OCI-LY3 (cell line): ENCODE data around the gene C12orf56.
"Not testable (repeated sequence)": the region's sequence is repeated elsewhere in the genome, so short reads cannot be mapped to it uniquely, and the experiment has no call there.

ENCODE experiments used
- H2AFZ ChIP-seq: fragments of 200-600, 300-600 bp; shearing (Covaris generic); 2 replicates; pipeline ENCODE4 v1.6.0; 2014; ENCODE audit warnings: antibody characterized with exemption, low read depth, low read length
- H3K27ac ChIP-seq: fragments of 200-600, 300-600 bp; sonication (generic); 2 replicates; pipeline ENCODE4 v1.5.1; 2014; ENCODE audit warnings: mild to moderate bottlenecking, low read length, moderate library complexity, mixed read lengths
- H3K27me3 ChIP-seq: fragments of 200-600, 300-600 bp; sonication (generic); 2 replicates; pipeline ENCODE4 v1.6.1; 2014; ENCODE audit warnings: low read depth, low read length, mixed read lengths
- H3K36me3 ChIP-seq: fragments of 200-600, 300-600 bp; sonication (generic); replicated peaks from 2 replicates; pipeline ENCODE3; 2014; ENCODE audit warnings: low read depth, low read length, mixed read lengths
- H3K4me1 ChIP-seq: fragments of 300-600, 200-600 bp; sonication (generic); 2 replicates; pipeline ENCODE4 v1.6.1; 2014; ENCODE audit warnings: low read length, mixed read lengths
- H3K4me2 ChIP-seq: fragments of 200-600, 300-600 bp; sonication (generic); 2 replicates; pipeline ENCODE4 v1.6.1; 2014; ENCODE audit warnings: low read length, mixed read lengths
- H3K4me3 ChIP-seq: fragments of 300-600, 200-600 bp; sonication (generic); 2 replicates; pipeline ENCODE4 v1.5.1; 2014; ENCODE audit warnings: antibody characterized with exemption, mild to moderate bottlenecking, low read length, moderate library complexity
- H3K79me2 ChIP-seq: fragments of 300-600, 200-600 bp; shearing (Covaris generic); 2 replicates; pipeline ENCODE4 v1.6.1; 2014; ENCODE audit warnings: mild to moderate bottlenecking, low read length, mixed read lengths
- H3K9ac ChIP-seq: fragments of 300-600, 200-600 bp; shearing (Covaris generic); 2 replicates; pipeline ENCODE4 v1.6.0; 2014; ENCODE audit warnings: mild to moderate bottlenecking, low read length, moderate library complexity
- H3K9me3 ChIP-seq: fragments of 200-600, 300-600 bp; shearing (Covaris generic); 2 replicates; pipeline ENCODE4 v1.6.1; 2014; ENCODE audit warnings: low read length, mixed read lengths; ENCODE audit not compliant: insufficient read depth
- H4K20me1 ChIP-seq: fragments of 200-600, 300-600 bp; sonication (generic); 2 replicates; pipeline ENCODE4 v1.6.1; 2016; ENCODE audit warnings: low read length, mixed read lengths; ENCODE audit not compliant: insufficient read depth
- EZH2phosphoT487 ChIP-seq: fragments of 200-600 bp; shearing (Covaris generic); IDR thresholded peaks from 2 replicates; pipeline ENCODE4 v1.6.1; 2018; ENCODE audit warnings: antibody characterized with exemption, mixed run types, low read depth
- TF ChIP-seq, protein P1 (sequence below): fragments of 200-600, 300-600 bp; sonication (generic); IDR thresholded peaks from 2 replicates; pipeline ENCODE4 v1.5.1; 2014; ENCODE audit warnings: antibody characterized with exemption, low read length, low read depth

The C12orf56 gene

DNA sequence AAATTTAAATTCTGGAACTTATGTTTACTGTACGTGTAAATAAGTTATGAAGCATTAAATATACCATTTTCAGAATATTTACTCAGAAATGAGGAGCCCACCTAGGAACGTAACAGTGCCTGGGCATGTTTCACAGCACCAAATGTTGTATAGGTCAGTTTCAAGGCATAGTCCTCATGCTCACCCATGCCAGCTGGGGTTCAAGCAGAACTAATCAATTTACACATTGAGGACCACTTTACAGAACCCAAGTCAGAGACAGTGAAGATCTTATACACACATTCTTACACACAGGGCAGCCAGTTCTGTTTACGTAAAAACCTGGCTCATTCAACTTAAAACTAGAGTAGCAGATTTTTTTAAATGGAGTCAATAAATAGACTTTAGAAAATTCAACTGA, 170.5 kb downstream of the C12orf56 start:
- peaks cover 5% of the 10 kb centered on the region for H3K36me3 ChIP-seq
- no peak overlapping the region for H3K27ac ChIP-seq
- no peak for TF ChIP-seq EZH2phosphoT487
- H3K4me1 ChIP-seq, result peaks cover 27% of the 10 kb centered on the region
- no peaks in the 10 kb centered on the region for H3K9me3 ChIP-seq
- no peaks in the 10 kb centered on the region for H3K27me3 ChIP-seq
- no peak overlapping the region for H2AFZ ChIP-seq
- no peaks in the 10 kb centered on the region for H4K20me1 ChIP-seq
- peaks cover 27% of the 10 kb centered on the region for H3K79me2 ChIP-seq
- no peak overlapping the region for H3K9ac ChIP-seq
- H3K4me2 ChIP-seq, result no peak overlapping the region
- H3K4me3 ChIP-seq, result no peak overlapping the region

DNA sequence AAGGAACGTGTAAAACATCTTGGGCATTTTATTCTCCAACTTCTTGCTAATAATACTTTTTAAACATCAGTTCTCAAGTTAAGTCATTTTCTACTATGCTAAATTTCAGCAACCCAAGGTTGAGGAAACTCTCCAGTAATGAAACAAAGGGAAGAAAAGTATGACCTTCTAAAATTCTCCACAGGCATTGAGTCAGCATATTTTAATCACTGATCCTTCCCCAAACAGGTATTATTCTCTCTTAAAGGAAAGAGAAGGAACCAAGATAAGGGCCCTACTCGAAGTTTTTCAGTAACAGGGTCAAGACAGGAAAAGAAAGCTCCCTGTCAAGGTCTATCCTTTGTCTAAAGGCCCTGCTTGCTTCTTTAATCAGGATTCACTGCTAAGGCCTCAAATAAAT, 171.4 kb downstream of the C12orf56 start:
- Histone ChIP-seq H3K9me3 (no peaks in the 10 kb centered on the region), H3K9ac (no peak overlapping the region), H3K27ac (no peak overlapping the region), H3K79me2 (peaks cover 27% of the 10 kb centered on the region), H2AFZ (no peak overlapping the region), H3K27me3 (no peaks in the 10 kb centered on the region), H3K36me3 (peaks cover 6% of the 10 kb centered on the region), H3K4me1 (peaks cover 27% of the 10 kb centered on the region), H3K4me2 (peak overlapping the region; percentile 66), H4K20me1 (no peaks in the 10 kb centered on the region), H3K4me3 (peak overlapping the region; percentile 51; the same call in 1 of the 2 replicates)
- TF ChIP-seq, protein P1, sequence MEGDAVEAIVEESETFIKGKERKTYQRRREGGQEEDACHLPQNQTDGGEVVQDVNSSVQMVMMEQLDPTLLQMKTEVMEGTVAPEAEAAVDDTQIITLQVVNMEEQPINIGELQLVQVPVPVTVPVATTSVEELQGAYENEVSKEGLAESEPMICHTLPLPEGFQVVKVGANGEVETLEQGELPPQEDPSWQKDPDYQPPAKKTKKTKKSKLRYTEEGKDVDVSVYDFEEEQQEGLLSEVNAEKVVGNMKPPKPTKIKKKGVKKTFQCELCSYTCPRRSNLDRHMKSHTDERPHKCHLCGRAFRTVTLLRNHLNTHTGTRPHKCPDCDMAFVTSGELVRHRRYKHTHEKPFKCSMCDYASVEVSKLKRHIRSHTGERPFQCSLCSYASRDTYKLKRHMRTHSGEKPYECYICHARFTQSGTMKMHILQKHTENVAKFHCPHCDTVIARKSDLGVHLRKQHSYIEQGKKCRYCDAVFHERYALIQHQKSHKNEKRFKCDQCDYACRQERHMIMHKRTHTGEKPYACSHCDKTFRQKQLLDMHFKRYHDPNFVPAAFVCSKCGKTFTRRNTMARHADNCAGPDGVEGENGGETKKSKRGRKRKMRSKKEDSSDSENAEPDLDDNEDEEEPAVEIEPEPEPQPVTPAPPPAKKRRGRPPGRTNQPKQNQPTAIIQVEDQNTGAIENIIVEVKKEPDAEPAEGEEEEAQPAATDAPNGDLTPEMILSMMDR, result no peak
- no peak for TF ChIP-seq EZH2phosphoT487

DNA sequence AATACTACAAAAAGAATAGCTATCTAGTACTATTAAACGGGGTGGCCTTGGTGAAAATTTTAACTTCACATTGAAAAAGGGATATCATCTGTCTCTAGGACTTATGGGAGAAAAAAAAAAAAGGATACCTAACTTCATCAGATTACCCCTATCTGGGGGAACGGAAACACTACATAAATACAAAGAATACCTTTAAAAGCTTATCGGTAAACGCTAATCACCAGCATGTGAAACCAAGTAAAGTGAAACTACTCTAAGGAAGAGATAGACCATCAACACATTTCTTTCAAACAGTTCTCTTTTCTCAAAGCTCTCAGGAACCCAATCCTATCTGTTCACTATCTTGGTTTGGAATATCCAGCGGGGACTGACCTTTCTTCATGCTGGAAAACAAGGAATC, 172.0 kb downstream of the C12orf56 start:
- H3K9ac ChIP-seq, result no peak overlapping the region
- no peak overlapping the region for H3K27ac ChIP-seq
- H3K4me1 ChIP-seq, result peaks cover 27% of the 10 kb centered on the region
- TF ChIP-seq, protein P1, result no peak
- no peak for TF ChIP-seq EZH2phosphoT487
- H3K79me2 ChIP-seq, result peaks cover 27% of the 10 kb centered on the region
- peak overlapping the region; percentile 66 for H3K4me2 ChIP-seq
- H3K4me3 ChIP-seq, result peak overlapping the region; percentile 51
- no peaks in the 10 kb centered on the region for H4K20me1 ChIP-seq
- H2AFZ ChIP-seq, result no peak overlapping the region
- H3K9me3 ChIP-seq, result no peaks in the 10 kb centered on the region
- no peaks in the 10 kb centered on the region for H3K27me3 ChIP-seq
- H3K36me3 ChIP-seq, result peaks cover 8% of the 10 kb centered on the region

DNA sequence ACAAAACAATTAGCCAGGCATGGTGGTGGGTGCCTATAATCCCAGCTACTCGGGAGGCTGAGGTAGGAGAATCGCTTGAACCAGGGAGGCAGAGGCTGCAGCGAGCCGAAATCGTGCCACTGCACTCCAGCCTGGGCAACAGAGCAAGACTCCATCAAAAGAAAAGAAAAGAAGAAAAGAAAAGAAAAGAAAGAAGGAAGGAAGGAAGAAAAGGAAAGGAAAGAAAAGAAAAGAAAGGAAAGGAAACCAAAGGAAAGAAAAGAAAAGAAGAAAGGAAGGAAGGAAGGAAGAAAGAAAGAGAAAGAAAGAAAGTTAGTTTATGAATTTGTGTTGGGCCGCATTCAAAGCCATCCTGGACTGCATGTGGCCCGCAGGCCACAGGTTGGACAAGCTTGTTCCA, 172.9 kb downstream of the C12orf56 start:
- not testable (repeated sequence) for H3K27ac ChIP-seq, H3K4me3 ChIP-seq, H3K9ac ChIP-seq, H3K4me2 ChIP-seq, H2AFZ ChIP-seq, H3K9me3 ChIP-seq, H4K20me1 ChIP-seq, H3K27me3 ChIP-seq
- H3K4me1 ChIP-seq, result peaks cover 23% of the 10 kb centered on the region
- peaks cover 27% of the 10 kb centered on the region for H3K79me2 ChIP-seq
- H3K36me3 ChIP-seq, result peaks cover 11% of the 10 kb centered on the region

DNA sequence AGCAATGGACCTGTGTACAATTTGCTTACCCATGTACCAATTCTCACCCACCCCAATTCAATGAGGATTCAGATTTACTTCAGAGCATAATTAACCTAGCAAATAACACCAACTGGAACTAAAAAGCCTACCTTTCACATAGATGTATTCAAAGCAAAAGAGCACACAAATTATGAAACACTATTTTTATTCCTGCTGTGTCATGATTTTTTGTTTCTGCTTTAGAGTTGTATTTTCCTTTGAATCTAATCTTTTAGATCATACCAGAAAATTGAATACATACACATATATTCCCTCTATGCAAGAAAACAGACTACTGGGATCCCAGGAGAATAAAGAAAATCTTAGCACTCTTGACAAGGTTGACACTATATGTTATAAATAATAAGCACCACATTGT, 174.3 kb downstream of the C12orf56 start:
- peaks cover 23% of the 10 kb centered on the region for H3K4me1 ChIP-seq
- peaks cover 19% of the 10 kb centered on the region for H3K79me2 ChIP-seq
- H3K4me3 ChIP-seq, result no peak overlapping the region
- peaks cover 20% of the 10 kb centered on the region for H3K36me3 ChIP-seq
- no peaks in the 10 kb centered on the region for H3K9me3 ChIP-seq
- TF ChIP-seq, protein P1, result no peak
- no peak for TF ChIP-seq EZH2phosphoT487
- no peak overlapping the region for H3K27ac ChIP-seq
- no peak overlapping the region for H3K9ac ChIP-seq
- no peaks in the 10 kb centered on the region for H4K20me1 ChIP-seq
- no peaks in the 10 kb centered on the region for H3K27me3 ChIP-seq
- H3K4me2 ChIP-seq, result no peak overlapping the region
- H2AFZ ChIP-seq, result no peak overlapping the region
